Measurements from ENCODE around the gene CAPSL. TPM values are rescaled to one million over a fixed set of nuclear protein-coding genes. Genes with fewer than 3 reads are reported as not detected.
"Not testable (repeated sequence)": the region's sequence is repeated elsewhere in the genome, so short reads cannot be mapped to it uniquely, and the experiment has no call there.

The CAPSL gene
- total and polyA plus RNA-seq, 2 donors (not counting 3 experiments of a cell fraction or from before 2014, with no cell fraction given): not detected

- CTCF ChIA-PET: no interaction called here
- dilution Hi-C loops (cut with MboI; ENCODE audit: extremely low pct_ligation_motif_present, low sequenced_read_pairs) (no loop called here), intact Hi-C loops (cut with micrococcal nuclease) (no loop called here)
- Histone ChIP-seq H3K9me3 (replicated peaks; ENCODE audit: control insufficient read depth, insufficient read depth, low read length) (no peaks in the 10 kb centered on the region), H3K4me3 (replicated peaks in 1 of 3; ENCODE audit: insufficient read depth in 1 of 3, low read depth in 1 of 3, low read length in 3 of 3) (no peak overlapping the region), H2AFZ (ENCODE audit: low read depth, low read length) (no peak overlapping the region), H3K36me3 (ENCODE audit: control insufficient read depth in 2 of 2, extremely low read depth in 1 of 2, insufficient read depth in 2 of 2, low read length in 2 of 2) (no peaks in the 10 kb centered on the region), H3K27ac (ENCODE audit: insufficient read depth, low read depth, low read length) (no peak overlapping the region), H3K4me2 (ENCODE audit: insufficient read depth, low read length) (no peak overlapping the region), H3K4me1 (ENCODE audit: control insufficient read depth, extremely low read depth, insufficient read depth, low read length) (no peaks in the 10 kb centered on the region), H3K27me3 (ENCODE audit: control insufficient read depth in 2 of 2, insufficient read depth in 2 of 2, low read length in 2 of 2) (no peaks in the 10 kb centered on the region), H3K9me1 (replicated peaks; ENCODE audit: control insufficient read depth, extremely low read depth, insufficient read depth, low read length) (no peaks in the 10 kb centered on the region), H4K20me1 (replicated peaks; ENCODE audit: control insufficient read depth, extremely low read depth, insufficient read depth, low read length) (no peaks in the 10 kb centered on the region), H3K9ac (replicated peaks; ENCODE audit: extremely low read depth, insufficient read depth, low read length) (no peak overlapping the region), H3K79me2 (ENCODE audit: control insufficient read depth, insufficient read depth, low read length) (no peaks in the 10 kb centered on the region)
- no TSS peak for BruUV-seq (replicated peaks)
- DNase-seq (ENCODE audit: low read depth, low spot score): no peak
- TF ChIP-seq EZH2 (IDR thresholded peaks at IDR 0.05; ENCODE audit: borderline replicate concordance, low read depth, low read length, severe bottlenecking): no peak
- TF ChIP-seq, protein P1, sequence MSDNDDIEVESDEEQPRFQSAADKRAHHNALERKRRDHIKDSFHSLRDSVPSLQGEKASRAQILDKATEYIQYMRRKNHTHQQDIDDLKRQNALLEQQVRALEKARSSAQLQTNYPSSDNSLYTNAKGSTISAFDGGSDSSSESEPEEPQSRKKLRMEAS (IDR thresholded peaks at IDR 0.05; ENCODE audit: insufficient read depth, insufficient read length): no peak
- TF ChIP-seq POLR2A (IDR thresholded peaks at IDR 0.05; ENCODE audit: low read depth, low read length): no peak
- TF ChIP-seq JUN (IDR thresholded peaks at IDR 0.05; ENCODE audit: borderline replicate concordance, insufficient read depth, insufficient read length, low read depth): no peak
- no peak for TF ChIP-seq GATA2 (IDR thresholded peaks at IDR 0.05; ENCODE audit: insufficient read depth, insufficient read length, low read depth, low read length)
- TF ChIP-seq CTCF (IDR thresholded peaks at IDR 0.05; ENCODE audit: extremely low read depth in 1 of 2, insufficient read depth in 1 of 2, low read depth in 1 of 2, low read length in 2 of 2): no peak
- TF ChIP-seq FOS (IDR thresholded peaks at IDR 0.05; ENCODE audit: borderline replicate concordance, insufficient read depth, low read length): no peak
- no peak for TF ChIP-seq MYC (IDR thresholded peaks at IDR 0.05; ENCODE audit: low read depth, low read length)
- TF ChIP-seq POLR2AphosphoS5 (IDR thresholded peaks at IDR 0.05; ENCODE audit: insufficient read depth, low read depth, low read length): no peak
- POLR2A ChIA-PET: no interaction called here
- FAIRE-seq: no peak
Measured at GRCh38 chr5:35979715-35980114, 41.3 kb upstream of the CAPSL start.

DNA sequence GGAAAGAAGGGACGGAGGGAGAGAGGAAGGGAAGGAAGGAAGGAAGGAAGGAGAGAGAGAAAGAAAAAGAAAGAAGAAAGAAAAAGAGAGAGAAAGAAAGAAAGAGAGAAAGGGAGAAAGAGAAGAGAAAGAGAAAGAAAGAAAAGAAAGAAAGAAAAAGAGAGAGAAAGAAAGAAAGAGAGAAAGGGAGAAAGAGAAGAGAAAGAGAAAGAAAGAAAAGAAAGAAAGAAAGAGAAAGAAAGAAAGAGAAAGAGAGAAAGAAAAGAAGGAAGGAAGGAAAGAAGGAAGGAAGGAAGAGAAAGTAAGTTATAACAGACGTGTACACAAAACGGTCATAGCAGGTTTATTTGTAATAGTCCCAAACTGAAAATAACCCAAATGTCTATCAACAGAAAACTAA, 38.4 kb upstream of the CAPSL start:
- H3K4me3 ChIP-seq (replicated peaks in 1 of 3; ENCODE audit: insufficient read depth in 1 of 3, low read depth in 1 of 3, low read length in 3 of 3); H3K79me2 ChIP-seq (ENCODE audit: control insufficient read depth, insufficient read depth, low read length); H3K27ac ChIP-seq (ENCODE audit: insufficient read depth, low read depth, low read length); H3K4me1 ChIP-seq (ENCODE audit: control insufficient read depth, extremely low read depth, insufficient read depth, low read length); POLR2A ChIA-PET; H3K9me1 ChIP-seq (replicated peaks; ENCODE audit: control insufficient read depth, extremely low read depth, insufficient read depth, low read length); DNase-seq (ENCODE audit: low read depth, low spot score); dilution Hi-C loops (cut with MboI; ENCODE audit: extremely low pct_ligation_motif_present, low sequenced_read_pairs); intact Hi-C loops (cut with micrococcal nuclease); H2AFZ ChIP-seq (ENCODE audit: low read depth, low read length); FAIRE-seq; H3K27me3 ChIP-seq (ENCODE audit: control insufficient read depth in 2 of 2, insufficient read depth in 2 of 2, low read length in 2 of 2); H3K9me3 ChIP-seq (replicated peaks; ENCODE audit: control insufficient read depth, insufficient read depth, low read length); H3K36me3 ChIP-seq (ENCODE audit: control insufficient read depth in 2 of 2, extremely low read depth in 1 of 2, insufficient read depth in 2 of 2, low read length in 2 of 2); H4K20me1 ChIP-seq (replicated peaks; ENCODE audit: control insufficient read depth, extremely low read depth, insufficient read depth, low read length); CTCF ChIA-PET; H3K9ac ChIP-seq (replicated peaks; ENCODE audit: extremely low read depth, insufficient read depth, low read length); BruUV-seq (replicated peaks); H3K4me2 ChIP-seq (ENCODE audit: insufficient read depth, low read length): not testable (repeated sequence)

All from endothelial cell of umbilical vein (primary cell).